K562 (cell line): ENCODE results near the gene DMGDH.

Source experiments
- EP300 ChIP-seq: IDR thresholded peaks from 2 replicates; pipeline ENCODE4 v1.6.1; 2012; ENCODE audit warnings: low read length, improper control_type of control experiment
- FOXJ3 ChIP-seq: sonication (generic); formaldehyde crosslinking; IDR thresholded peaks from 2 replicates; pipeline ENCODE4 v1.4.0; 2020; ENCODE audit warnings: mild to moderate bottlenecking, missing genetic modification reagents
- HIVEP1 ChIP-seq: fragments of 250-450 bp; sonication (Bioruptor Pico); IDR thresholded peaks from 2 replicates; pipeline ENCODE4 v1.4.0; 2020; ENCODE audit warnings: mild to moderate bottlenecking
- NFIC ChIP-seq: fragments of 450-650 bp; IDR thresholded peaks from 2 replicates; pipeline ENCODE4 v1.6.1; 2017; ENCODE audit warnings: mild to moderate bottlenecking, inconsistent platforms
- NFXL1 ChIP-seq: fragments of 450-650 bp; formaldehyde crosslinking; IDR thresholded peaks from 2 replicates; pipeline ENCODE4 v1.4.0; 2021; ENCODE audit warnings: mild to moderate bottlenecking
- POLR2A ChIP-seq: fragments of 450-650 bp; conservative IDR thresholded peaks from 2 replicates; pipeline ENCODE4 v1.6.1; 2016
- POLR2AphosphoS5 ChIP-seq: IDR thresholded peaks from 2 replicates; pipeline ENCODE4 v1.6.1; 2011; ENCODE audit warnings: mild to moderate bottlenecking, low read depth, low read length, moderate library complexity; ENCODE audit not compliant: control insufficient read depth, insufficient read depth
- RAD21 ChIP-seq, 2 experiments: fragments of 250-450 bp in 1 of 2; fragments of 450-650 bp in 1 of 2; sonication (Bioruptor Pico) in 1 of 2; formaldehyde crosslinking in 1 of 2; IDR thresholded peaks in 1 of 2; conservative IDR thresholded peaks in 1 of 2; 2 replicates each; pipeline versions ENCODE4 v1.4.0 to v1.8.0; 2020 to 2022; ENCODE audit warnings: mild to moderate bottlenecking in 2 of 2, moderate library complexity in 1 of 2
- SMARCE1 ChIP-seq: fragments of 450-650 bp; IDR thresholded peaks from 2 replicates; pipeline ENCODE4 v1.7.1; 2016; ENCODE audit warnings: mild to moderate bottlenecking
- TF ChIP-seq, protein P1 (sequence below): sonication (generic); formaldehyde crosslinking; IDR thresholded peaks from 2 replicates; pipeline ENCODE4 v1.9.0; 2022; ENCODE audit warnings: mild to moderate bottlenecking, missing genetic modification reagents
- TF ChIP-seq, protein P2 (sequence below): sonication (generic); formaldehyde crosslinking; IDR thresholded peaks from 2 replicates; pipeline ENCODE4 v1.8.0; 2022; ENCODE audit warnings: mild to moderate bottlenecking, missing genetic modification reagents

DNA sequence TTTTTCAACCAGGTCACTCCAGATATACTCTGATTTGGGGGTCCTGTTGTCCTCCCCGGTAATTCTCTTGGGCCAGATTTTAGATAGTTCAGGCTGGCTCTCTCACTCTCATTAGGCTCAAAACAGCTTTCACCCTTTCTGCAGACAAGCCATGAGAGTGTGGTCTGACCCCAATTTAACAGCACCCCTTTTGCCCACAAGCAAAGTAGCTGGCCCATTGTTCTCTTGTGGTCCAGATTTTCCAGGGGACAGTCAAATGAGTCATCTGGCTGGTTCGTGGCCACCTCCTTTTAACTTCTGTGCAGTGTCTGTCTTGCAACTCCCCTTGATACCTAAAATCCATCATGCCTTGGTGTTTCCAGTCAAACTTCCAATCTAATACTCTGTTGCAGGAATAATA, 16.6 kb upstream of the DMGDH start:
- TF ChIP-seq FOXJ3 (CRISPR knock-in tag) (no peak), POLR2A (no peak), EP300 (no peak), POLR2AphosphoS5 (no peak), NFXL1 (CRISPR knock-in tag) (no peak), HIVEP1 (no peak), NFIC (no peak), SMARCE1 (no peak), RAD21 (CRISPR knock-in tag; conservative IDR thresholded peaks at IDR 0.05 in 1 of 2, IDR thresholded peaks at IDR 0.05 in 1 of 2) (no peak)
- TF ChIP-seq, protein P1, sequence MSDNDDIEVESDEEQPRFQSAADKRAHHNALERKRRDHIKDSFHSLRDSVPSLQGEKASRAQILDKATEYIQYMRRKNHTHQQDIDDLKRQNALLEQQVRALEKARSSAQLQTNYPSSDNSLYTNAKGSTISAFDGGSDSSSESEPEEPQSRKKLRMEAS, result no peak
- TF ChIP-seq, protein P2, sequence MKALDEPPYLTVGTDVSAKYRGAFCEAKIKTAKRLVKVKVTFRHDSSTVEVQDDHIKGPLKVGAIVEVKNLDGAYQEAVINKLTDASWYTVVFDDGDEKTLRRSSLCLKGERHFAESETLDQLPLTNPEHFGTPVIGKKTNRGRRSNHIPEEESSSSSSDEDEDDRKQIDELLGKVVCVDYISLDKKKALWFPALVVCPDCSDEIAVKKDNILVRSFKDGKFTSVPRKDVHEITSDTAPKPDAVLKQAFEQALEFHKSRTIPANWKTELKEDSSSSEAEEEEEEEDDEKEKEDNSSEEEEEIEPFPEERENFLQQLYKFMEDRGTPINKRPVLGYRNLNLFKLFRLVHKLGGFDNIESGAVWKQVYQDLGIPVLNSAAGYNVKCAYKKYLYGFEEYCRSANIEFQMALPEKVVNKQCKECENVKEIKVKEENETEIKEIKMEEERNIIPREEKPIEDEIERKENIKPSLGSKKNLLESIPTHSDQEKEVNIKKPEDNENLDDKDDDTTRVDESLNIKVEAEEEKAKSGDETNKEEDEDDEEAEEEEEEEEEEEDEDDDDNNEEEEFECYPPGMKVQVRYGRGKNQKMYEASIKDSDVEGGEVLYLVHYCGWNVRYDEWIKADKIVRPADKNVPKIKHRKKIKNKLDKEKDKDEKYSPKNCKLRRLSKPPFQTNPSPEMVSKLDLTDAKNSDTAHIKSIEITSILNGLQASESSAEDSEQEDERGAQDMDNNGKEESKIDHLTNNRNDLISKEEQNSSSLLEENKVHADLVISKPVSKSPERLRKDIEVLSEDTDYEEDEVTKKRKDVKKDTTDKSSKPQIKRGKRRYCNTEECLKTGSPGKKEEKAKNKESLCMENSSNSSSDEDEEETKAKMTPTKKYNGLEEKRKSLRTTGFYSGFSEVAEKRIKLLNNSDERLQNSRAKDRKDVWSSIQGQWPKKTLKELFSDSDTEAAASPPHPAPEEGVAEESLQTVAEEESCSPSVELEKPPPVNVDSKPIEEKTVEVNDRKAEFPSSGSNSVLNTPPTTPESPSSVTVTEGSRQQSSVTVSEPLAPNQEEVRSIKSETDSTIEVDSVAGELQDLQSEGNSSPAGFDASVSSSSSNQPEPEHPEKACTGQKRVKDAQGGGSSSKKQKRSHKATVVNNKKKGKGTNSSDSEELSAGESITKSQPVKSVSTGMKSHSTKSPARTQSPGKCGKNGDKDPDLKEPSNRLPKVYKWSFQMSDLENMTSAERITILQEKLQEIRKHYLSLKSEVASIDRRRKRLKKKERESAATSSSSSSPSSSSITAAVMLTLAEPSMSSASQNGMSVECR (CRISPR knock-in tag), result no peak
